Measurements from ENCODE around the gene CNNM3. TPM values are rescaled to one million over a fixed set of nuclear protein-coding genes. Genes with fewer than 3 reads are reported as not detected.

CNNM3 gene
- total RNA-seq, 6 experiments from 2014 or later = 11.5 to 37.6 (median 21.6) TPM

DNA sequence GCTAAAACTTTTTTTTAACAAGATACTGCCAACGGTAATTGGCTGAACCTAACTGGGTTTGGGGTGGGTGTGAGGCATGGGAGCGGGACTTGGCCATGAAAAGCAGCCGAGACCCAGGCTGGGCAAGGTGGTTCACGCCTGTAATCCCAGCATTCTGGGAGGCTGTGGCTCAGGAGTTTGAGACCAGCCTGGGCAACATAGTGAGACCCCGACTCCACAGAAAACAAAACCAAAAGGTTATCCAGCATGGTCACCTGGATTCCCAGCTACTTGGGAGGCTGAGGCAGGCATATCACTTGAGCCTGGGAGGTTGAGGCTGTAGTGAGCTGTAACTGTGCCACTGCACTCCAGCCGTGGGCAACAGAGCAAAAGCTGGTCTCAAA, 64.8 kb downstream of the CNNM3 start:
- DNase-seq (no peak), ATAC-seq (no peak)
- TF ChIP-seq POLR2A (IDR thresholded peaks at IDR 0.05) = no peak
- TF ChIP-seq, protein P1, sequence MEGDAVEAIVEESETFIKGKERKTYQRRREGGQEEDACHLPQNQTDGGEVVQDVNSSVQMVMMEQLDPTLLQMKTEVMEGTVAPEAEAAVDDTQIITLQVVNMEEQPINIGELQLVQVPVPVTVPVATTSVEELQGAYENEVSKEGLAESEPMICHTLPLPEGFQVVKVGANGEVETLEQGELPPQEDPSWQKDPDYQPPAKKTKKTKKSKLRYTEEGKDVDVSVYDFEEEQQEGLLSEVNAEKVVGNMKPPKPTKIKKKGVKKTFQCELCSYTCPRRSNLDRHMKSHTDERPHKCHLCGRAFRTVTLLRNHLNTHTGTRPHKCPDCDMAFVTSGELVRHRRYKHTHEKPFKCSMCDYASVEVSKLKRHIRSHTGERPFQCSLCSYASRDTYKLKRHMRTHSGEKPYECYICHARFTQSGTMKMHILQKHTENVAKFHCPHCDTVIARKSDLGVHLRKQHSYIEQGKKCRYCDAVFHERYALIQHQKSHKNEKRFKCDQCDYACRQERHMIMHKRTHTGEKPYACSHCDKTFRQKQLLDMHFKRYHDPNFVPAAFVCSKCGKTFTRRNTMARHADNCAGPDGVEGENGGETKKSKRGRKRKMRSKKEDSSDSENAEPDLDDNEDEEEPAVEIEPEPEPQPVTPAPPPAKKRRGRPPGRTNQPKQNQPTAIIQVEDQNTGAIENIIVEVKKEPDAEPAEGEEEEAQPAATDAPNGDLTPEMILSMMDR (IDR thresholded peaks at IDR 0.05) = no peak
- 60% methylated on average over 1 of the region's 6 CpGs for WGBS (ENCODE audit: insufficient coverage, low coverage, low lambda C conversion rate, missing lambda C conversion rate)
- no peaks in the 10 kb centered on the region for H3K4me1 ChIP-seq
- no peaks in the 10 kb centered on the region for H3K36me3 ChIP-seq
- intact Hi-C loops (cut with DNase I) = no loop called here
- no peaks in the 10 kb centered on the region for H3K9me3 ChIP-seq
- H3K4me3 ChIP-seq = no peak overlapping the region
- H3K27me3 ChIP-seq = no peaks in the 10 kb centered on the region
- H3K27ac ChIP-seq = no peak overlapping the region

DNA sequence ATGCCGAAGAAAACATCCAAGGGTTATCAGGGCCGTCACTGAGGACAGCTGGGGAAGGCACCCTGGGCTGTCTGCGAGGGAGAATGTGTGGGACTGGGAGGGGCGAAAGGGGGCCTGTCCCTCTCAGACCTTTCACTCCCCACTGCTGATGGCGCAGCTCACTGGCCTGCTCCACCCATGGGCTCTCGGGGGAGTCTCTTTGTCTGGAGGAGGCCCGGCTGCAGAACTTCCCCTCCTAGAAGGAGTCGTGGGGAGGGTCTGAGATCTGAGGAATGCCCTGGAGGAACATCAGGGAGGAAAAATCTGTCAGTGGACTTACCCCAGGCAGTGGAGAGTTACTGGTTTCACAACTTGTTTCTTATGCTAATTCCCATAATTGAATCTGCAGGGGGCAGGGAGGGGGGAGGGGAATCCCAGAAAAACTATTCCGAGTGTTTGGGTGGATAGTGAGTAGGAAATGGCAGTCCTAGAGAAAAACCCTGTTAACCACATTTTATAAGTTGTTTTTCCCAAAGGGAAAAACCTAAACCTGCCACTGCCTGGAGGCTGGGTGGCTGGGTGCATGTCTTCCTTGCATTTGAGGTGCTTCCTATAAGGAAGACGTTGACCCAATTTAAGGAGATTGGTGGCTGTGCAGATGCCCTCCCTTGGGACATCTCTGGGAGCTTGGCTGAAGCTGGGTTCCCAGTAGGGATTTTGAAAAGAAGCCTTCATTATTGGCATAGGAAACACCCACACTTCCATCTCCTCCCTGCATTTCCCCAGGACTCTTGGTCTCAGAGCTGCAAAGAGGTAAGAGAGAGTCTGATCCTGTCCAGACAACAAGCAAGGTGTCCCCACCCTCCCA, 65.5 kb downstream of the CNNM3 start:
- H3K27me3 ChIP-seq = no peaks in the 10 kb centered on the region
- intact Hi-C loops (cut with DNase I) = no loop called here
- DNase-seq (no peak), ATAC-seq (no peak)
- H3K27ac ChIP-seq = no peak overlapping the region
- no peaks in the 10 kb centered on the region for H3K36me3 ChIP-seq
- no peaks in the 10 kb centered on the region for H3K9me3 ChIP-seq
- H3K4me3 ChIP-seq = no peak overlapping the region
- WGBS (ENCODE audit: insufficient coverage, low coverage, low lambda C conversion rate, missing lambda C conversion rate) = 63% methylated on average over 6 of the region's 10 CpGs
- TF ChIP-seq, protein P1 (IDR thresholded peaks at IDR 0.05) = no peak
- no peak for TF ChIP-seq POLR2A (IDR thresholded peaks at IDR 0.05)
- no peaks in the 10 kb centered on the region for H3K4me1 ChIP-seq

DNA sequence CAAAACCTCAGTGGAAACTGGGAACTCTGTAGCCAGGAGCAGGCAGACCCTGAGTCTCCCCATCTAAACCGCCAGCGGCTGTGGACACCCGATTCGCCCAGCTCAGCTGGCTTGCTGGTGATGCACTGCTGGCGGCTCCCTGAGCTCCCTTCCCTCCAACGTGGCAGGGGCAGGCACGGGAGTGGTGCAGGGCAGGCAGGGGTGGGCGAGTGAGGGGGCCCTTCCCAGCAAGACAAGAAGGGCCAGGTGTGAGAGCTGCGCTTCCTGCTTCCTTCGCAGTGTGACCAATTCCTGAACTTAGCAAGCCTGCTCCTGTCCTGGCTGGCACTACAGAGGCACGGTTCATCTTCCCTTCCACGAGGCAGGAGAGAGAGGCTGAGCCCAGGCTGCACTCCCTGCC, 66.2 kb downstream of the CNNM3 start:
- intact Hi-C loops (cut with DNase I) = no loop called here
- H3K4me3 ChIP-seq = no peak overlapping the region
- TF ChIP-seq, protein P1 (IDR thresholded peaks at IDR 0.05) = no peak
- no peak for TF ChIP-seq POLR2A (IDR thresholded peaks at IDR 0.05)
- WGBS (ENCODE audit: insufficient coverage, low coverage, low lambda C conversion rate, missing lambda C conversion rate) = 20% methylated on average over 1 of the region's 12 CpGs
- ATAC-seq (no peak), DNase-seq (no peak)
- H3K9me3 ChIP-seq = no peaks in the 10 kb centered on the region
- no peak overlapping the region for H3K27ac ChIP-seq
- no peaks in the 10 kb centered on the region for H3K4me1 ChIP-seq
- H3K27me3 ChIP-seq = no peaks in the 10 kb centered on the region
- H3K36me3 ChIP-seq = no peaks in the 10 kb centered on the region

DNA sequence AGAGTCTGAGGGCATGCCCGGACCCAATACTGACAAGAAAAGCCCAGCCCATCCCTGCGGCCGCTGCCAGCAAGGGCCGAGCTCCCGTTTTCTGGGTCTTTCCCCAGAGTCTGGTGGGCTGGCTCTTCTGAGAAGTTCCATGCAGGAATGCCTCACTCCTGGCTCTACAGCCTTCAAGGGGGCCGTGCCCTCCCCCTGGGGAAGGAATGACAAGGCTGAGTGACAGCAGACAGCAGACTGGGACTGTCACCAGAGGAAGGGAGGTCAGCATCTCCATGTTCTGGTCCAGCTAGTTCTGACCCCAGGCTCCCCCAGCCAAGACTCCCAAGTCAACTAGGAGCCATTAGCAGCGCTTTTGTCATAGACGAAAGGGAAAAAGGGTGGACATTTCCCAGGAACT, 66.8 kb downstream of the CNNM3 start:
- intact Hi-C loops (cut with DNase I) = no loop called here
- Histone ChIP-seq H3K27ac (no peak overlapping the region), H3K27me3 (no peaks in the 10 kb centered on the region), H3K36me3 (no peaks in the 10 kb centered on the region), H3K9me3 (no peaks in the 10 kb centered on the region), H3K4me3 (no peak overlapping the region), H3K4me1 (no peaks in the 10 kb centered on the region)
- TF ChIP-seq, protein P1 (IDR thresholded peaks at IDR 0.05) = no peak
- TF ChIP-seq POLR2A (IDR thresholded peaks at IDR 0.05) = no peak
- ATAC-seq (no peak), DNase-seq (no peak)
- WGBS (ENCODE audit: insufficient coverage, low coverage, low lambda C conversion rate, missing lambda C conversion rate) = 80% methylated on average over 1 of the region's 8 CpGs
